Adrenal gland (tissue), 5 donors: ENCODE data around the gene FST.

Experiments
- POLR2A ChIP-seq, 2 donors: fragments of 450-650 bp; IDR thresholded peaks; one replicate each; pipeline ENCODE4 v1.6.1; 2017; ENCODE audit warnings: antibody characterized with exemption in 2 of 2, mild to moderate bottlenecking in 2 of 2, moderate library complexity in 1 of 2
- TF ChIP-seq, protein P1 (sequence below), 6 experiments: fragments of 450-650 bp in 4 of 6; fragments of 200-600 bp in 2 of 6; sonication (generic) in 1 of 6; IDR thresholded peaks; 1 replicate in 5 of 6; 2 replicates in 1 of 6; pipeline versions ENCODE4 v1.5.1 to v1.8.0; 2016 to 2021; ENCODE audit warnings: antibody characterized with exemption in 6 of 6, mild to moderate bottlenecking in 2 of 6, moderate library complexity in 1 of 6
- donor health status: DM: no; HTN: no; CAD: no.

DNA sequence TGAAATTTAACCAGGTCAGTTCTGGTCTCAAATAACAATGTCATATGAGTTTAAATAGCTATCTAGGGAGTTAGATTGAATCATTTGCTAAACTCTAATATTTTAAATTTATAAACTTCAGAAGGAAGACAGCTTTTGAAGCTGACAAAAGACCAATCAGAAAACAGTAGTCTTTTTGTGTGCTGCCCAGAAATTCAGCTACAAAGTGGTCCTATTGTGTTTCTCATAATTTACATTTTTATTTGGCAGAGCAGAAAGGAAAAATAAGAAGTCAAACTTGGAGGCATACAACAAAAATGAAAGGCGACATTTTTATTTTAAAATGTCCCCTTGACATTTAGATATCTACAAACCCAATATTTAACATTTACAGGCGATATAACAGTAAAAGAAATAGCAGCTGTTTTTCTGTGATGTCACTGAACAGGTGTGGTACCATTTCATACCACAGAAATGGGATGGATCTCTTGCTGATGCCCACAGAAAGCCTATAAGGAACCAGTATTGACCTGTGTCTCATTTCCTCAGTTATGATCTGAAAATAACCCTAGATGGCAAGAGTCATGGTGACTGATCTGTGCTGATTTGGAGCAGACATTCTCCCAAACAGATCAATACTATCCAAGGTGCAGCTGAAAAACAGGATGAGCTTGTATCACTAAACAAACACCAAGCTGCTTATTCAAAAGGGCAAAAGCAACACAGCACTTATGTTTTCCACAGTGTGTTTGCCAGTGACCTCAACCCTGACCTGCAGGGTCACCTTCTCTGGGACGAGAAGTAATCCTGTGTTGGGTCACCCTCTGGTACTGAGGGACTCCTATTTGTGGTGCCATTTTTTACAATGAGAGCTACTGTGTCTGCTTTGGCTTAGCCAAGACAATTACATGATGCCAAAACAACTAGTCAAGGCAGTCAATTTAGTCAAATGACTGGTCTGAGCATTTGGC lies 3.6 kb upstream of the FST start:
- TF ChIP-seq, protein P1, sequence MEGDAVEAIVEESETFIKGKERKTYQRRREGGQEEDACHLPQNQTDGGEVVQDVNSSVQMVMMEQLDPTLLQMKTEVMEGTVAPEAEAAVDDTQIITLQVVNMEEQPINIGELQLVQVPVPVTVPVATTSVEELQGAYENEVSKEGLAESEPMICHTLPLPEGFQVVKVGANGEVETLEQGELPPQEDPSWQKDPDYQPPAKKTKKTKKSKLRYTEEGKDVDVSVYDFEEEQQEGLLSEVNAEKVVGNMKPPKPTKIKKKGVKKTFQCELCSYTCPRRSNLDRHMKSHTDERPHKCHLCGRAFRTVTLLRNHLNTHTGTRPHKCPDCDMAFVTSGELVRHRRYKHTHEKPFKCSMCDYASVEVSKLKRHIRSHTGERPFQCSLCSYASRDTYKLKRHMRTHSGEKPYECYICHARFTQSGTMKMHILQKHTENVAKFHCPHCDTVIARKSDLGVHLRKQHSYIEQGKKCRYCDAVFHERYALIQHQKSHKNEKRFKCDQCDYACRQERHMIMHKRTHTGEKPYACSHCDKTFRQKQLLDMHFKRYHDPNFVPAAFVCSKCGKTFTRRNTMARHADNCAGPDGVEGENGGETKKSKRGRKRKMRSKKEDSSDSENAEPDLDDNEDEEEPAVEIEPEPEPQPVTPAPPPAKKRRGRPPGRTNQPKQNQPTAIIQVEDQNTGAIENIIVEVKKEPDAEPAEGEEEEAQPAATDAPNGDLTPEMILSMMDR (IDR thresholded peaks at IDR 0.05), result no peak
- TF ChIP-seq POLR2A (IDR thresholded peaks at IDR 0.05), result no peak
